ENCODE results near the gene TPRA1. TPM values are rescaled to one million over a fixed set of nuclear protein-coding genes. Genes with fewer than 3 reads are reported as not detected.

Gene TPRA1
- total and polyA plus RNA-seq, 9 of the 15 experiments (the other 6 are each of a cell fraction or from before 2014, with no cell fraction given): 0.66 to 21.5 (median 11.1) TPM

DNA sequence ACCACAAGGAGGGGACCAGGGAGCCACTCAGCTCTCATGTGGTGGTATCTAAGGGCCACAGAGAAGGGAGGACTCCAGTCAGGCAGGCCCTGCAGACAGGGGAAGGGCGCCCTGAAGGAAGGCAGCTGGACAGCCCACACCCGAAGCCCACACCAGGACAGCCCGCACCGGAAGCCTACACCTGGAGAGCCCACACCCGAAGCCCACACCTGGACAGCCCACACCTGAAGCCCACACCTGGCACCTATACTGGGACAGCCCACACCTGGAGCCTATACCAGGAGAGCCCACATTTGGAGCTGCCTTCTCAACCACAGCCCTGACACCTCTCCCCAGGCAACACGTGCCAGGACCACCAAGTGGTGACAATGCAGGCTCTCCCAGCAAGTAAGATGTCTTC is 11.7 kb downstream of the TPRA1 start (continued):
- TF ChIP-seq ZNF77 (CRISPR knock-in tag; IDR thresholded peaks at IDR 0.05): no peak
- TF ChIP-seq, protein P1, sequence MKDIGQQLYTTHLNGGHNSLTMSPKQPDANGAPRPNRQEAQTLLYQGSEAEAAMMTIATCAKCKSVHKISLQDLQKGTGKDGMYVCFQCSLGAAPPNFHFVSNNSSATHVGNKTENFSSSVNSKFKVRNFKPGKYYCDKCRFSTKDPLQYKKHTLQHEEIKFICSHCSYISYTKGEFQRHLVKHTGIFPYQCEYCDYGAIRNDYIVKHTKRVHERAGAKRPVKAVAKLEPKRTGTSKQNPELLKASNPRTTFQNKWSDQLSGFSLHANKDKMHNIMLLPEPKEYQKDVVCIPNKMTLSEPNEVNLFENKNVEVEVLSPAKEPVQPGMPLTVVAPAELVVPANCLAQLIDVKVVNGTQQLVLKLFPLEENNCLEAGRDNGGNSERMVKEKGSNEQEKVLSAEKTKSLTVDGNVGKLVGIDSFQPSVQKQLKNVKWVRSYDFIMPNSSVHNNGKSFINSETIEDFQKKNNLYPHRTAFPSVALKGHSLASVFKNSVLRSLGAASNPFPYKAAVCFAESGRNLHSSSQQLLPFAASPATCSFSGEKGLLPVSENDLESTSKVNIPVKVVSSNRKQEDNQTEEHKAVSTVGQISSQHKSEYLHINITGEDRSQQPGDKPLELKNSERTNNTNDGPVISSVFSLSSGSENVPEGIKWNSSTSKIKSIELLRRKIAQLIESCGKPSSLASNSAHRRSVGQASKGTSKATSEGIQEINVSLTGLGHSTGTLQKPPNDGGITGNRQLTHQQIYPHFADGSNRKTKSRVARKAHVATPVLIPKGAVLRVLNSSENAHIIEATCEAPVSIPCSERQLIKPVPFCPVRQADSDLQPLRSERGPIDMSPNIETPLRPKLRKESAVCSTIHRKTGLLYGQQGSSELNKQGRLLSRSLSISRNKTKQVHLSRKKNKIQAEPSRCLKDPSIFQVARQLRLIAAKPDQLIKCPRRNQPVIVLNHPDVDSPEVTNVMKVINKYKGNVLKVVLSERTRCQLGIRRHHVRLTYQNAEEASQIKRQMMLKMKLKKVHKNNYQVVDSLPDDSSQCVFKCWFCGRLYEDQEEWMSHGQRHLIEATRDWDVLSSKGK (CRISPR knock-in tag; IDR thresholded peaks at IDR 0.05): no peak
- TF ChIP-seq ZNF134 (CRISPR knock-in tag; conservative IDR thresholded peaks at IDR 0.05): no peak
- no peak for TF ChIP-seq ARHGAP35 (IDR thresholded peaks at IDR 0.05; ENCODE audit: partially characterized antibody)
- no peak for TF ChIP-seq FOXP4 (CRISPR knock-in tag; IDR thresholded peaks at IDR 0.05; ENCODE audit: borderline replicate concordance)
- TF ChIP-seq ZNF644 (tag; IDR thresholded peaks at IDR 0.05; ENCODE audit: low read depth): no peak
- no peak for TF ChIP-seq DDX20 (tag; IDR thresholded peaks at IDR 0.05; ENCODE audit: low read depth)
- TF ChIP-seq, protein P2, sequence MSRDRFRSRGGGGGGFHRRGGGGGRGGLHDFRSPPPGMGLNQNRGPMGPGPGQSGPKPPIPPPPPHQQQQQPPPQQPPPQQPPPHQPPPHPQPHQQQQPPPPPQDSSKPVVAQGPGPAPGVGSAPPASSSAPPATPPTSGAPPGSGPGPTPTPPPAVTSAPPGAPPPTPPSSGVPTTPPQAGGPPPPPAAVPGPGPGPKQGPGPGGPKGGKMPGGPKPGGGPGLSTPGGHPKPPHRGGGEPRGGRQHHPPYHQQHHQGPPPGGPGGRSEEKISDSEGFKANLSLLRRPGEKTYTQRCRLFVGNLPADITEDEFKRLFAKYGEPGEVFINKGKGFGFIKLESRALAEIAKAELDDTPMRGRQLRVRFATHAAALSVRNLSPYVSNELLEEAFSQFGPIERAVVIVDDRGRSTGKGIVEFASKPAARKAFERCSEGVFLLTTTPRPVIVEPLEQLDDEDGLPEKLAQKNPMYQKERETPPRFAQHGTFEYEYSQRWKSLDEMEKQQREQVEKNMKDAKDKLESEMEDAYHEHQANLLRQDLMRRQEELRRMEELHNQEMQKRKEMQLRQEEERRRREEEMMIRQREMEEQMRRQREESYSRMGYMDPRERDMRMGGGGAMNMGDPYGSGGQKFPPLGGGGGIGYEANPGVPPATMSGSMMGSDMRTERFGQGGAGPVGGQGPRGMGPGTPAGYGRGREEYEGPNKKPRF (IDR thresholded peaks at IDR 0.05; ENCODE audit: low read depth, low read length): no peak
- TF ChIP-seq ETS2 (tag; IDR thresholded peaks at IDR 0.05; ENCODE audit: borderline replicate concordance, poor library complexity, severe bottlenecking): no peak
- TF ChIP-seq ZNF75A (CRISPR knock-in tag; IDR thresholded peaks at IDR 0.05): no peak
